Ishikawa (cell line): ENCODE results near the gene MGP.

Source experiments
- CEBPB ChIP-seq: IDR thresholded peaks from 2 replicates; pipeline ENCODE4 v1.6.1; 2012
- CREB1 ChIP-seq: IDR thresholded peaks from 2 replicates; pipeline ENCODE4 v1.6.1; 2012; ENCODE audit warnings: low read depth
- EP300 ChIP-seq: IDR thresholded peaks from 2 replicates; pipeline ENCODE4 v1.6.1; 2012; ENCODE audit warnings: borderline replicate concordance
- MAX ChIP-seq: IDR thresholded peaks from 2 replicates; pipeline ENCODE4 v1.6.1; 2012
- NFIC ChIP-seq: IDR thresholded peaks from 2 replicates; pipeline ENCODE4 v1.6.1; 2012
- RAD21 ChIP-seq: IDR thresholded peaks from 2 replicates; pipeline ENCODE4 v1.6.1; 2012; ENCODE audit warnings: low read depth
- TAF1 ChIP-seq: IDR thresholded peaks from 2 replicates; pipeline ENCODE4 v1.6.1; 2012; ENCODE audit warnings: low read depth, mild to moderate bottlenecking
- YY1 ChIP-seq: IDR thresholded peaks from 2 replicates; pipeline ENCODE4 v1.6.1; 2012; ENCODE audit warnings: low read depth
- TF ChIP-seq, protein P1 (sequence below): IDR thresholded peaks from 2 replicates; pipeline ENCODE4 v1.6.1; 2012

DNA sequence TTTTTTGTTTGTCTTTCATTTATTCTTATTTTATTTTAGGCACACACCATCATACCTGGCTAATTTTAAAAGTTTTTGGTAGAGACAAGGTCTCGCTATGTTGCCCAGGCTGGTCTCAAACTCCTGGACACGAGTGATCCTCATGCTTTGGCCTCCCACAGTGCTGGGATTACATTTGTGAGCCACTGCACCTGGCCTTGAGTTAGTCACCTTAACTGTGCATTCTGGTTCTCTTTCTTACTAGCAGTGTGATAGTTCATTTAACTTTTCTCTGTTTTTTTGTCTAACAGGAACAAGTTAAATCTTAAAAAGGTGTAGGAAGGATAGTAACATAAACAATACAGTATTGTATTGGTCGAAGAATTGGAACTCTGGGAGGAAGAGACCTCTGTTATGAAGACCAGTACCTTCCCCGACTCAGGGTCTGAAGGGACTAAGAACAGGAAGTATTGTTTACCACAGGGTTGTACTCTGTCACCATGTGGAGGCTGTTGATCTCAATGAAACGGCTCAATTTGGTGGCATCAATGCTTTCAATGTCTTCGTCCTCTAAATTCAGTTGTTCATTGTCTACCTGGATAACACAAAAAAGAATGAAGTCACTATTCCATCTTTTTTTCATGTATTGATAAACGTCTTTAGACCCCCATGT lies 34.9 kb upstream of the MGP start:
- no peak for TF ChIP-seq YY1
- TF ChIP-seq EP300: no peak
- no peak for TF ChIP-seq TAF1
- no peak for TF ChIP-seq RAD21
- TF ChIP-seq, protein P1, sequence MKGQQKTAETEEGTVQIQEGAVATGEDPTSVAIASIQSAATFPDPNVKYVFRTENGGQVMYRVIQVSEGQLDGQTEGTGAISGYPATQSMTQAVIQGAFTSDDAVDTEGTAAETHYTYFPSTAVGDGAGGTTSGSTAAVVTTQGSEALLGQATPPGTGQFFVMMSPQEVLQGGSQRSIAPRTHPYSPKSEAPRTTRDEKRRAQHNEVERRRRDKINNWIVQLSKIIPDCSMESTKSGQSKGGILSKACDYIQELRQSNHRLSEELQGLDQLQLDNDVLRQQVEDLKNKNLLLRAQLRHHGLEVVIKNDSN: no peak
- TF ChIP-seq NFIC: no peak
- TF ChIP-seq MAX: no peak
- no peak for TF ChIP-seq CREB1
- no peak for TF ChIP-seq CEBPB
